T follicular helper cell (primary cell): Measurements from ENCODE around the gene LTO1.

ENCODE experiments used
- DNase-seq: peaks from one replicate; pipeline ENCODE4 v3.0.0-alpha.2; 2020; ENCODE audit warnings: low read depth

Gene LTO1

DNA sequence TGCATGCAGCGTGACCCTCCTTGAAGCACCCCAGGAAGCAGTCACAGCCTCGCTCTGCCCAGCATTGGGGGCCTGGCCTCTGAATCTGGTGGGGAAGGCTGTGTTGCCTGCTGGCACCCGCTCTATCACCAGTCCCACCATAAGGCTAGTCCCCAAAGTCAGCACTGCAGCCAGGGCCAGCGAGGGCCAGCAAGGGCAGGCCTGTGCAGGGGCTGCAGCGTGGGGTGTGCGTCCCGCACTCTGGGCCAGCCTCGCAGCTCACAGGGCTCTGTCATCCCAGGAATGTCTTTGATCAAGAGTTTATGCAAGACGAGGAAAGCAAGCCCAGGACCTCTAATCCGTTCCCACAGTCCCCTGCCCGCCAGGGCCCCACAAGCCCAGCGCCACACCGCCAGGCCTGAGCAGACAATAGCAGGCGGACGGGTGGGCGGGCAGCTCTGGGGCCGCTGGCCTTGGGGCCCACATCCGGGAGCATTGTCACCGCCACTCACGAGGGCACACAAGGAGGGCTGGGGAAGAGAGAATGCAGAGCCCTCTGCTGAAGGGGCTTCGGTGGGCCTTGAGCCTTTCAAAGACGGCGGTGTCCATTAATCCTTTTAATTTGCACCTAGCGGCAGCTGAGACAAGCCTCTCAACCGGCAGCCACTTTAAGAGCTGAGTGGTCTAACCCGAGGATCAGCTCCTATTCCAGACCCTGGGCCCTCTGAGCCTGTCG lies 17.1 kb downstream of the LTO1 start:
- DNase-seq, result no peak

DNA sequence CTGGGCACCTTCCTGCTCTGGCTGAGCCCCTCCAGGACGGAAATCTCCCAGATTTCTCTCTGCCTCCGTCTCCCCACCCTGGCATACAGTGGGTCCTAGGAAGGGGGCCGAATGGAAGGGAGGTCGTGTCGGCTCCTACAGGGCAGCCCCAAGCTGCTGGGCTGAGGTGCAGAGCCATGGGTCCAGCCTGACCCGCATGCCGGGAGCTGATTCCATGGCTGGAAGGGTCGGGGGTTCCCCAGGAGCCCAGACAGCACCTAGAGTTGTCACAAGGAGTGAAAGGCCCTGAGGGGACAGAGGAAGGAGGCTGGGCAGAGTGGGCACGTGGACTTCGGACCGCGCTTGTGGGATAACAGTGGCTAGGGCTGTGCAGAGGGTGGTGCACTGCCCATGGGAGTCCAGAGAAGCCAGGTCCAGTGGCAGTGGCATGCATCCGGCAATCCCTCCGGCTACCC lies 17.7 kb downstream of the LTO1 start:
- DNase-seq, result no peak

DNA sequence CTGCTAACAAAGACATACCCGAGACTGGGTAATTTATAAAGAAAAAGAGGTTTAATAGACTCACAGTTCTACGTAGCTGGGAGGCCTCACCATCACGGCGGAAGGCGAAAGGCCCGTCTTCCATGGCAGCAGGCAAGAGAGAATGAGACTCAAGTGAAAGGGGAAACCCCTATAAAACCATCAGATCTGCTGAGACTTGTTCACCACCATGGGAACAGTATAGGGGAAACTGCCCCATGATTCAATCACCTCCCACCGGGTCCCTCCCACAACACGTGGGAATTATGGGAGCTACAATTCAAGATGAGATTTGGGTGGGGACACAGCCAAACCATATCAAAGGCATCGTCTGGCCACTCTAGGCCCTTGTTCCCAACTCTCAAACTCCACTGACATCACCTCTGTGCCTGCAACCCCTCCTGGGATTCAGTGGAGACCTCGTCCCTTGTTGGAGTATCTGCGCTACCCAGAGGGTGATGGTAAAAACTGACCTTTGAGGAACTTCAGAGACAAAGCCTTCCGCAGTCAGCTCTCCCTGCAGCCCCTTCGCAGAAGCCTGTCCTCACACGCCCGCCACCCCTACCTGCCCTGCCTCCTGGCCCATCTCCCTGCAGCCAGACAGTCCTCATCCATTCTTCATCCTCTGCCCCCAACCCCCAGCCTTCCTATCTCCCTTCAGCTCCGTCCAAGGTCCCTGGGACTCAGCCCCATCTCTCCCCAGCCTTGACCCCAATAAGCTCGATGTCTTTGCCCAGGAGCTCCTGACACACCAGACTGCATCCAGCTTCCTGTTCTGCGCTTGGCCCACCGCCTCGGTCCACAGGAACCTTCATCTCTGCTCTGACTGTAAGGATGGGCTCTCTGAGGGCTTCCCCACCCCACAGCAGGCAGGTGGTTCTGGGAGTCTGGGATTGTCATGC lies 18.4 kb downstream of the LTO1 start:
- no peak for DNase-seq

DNA sequence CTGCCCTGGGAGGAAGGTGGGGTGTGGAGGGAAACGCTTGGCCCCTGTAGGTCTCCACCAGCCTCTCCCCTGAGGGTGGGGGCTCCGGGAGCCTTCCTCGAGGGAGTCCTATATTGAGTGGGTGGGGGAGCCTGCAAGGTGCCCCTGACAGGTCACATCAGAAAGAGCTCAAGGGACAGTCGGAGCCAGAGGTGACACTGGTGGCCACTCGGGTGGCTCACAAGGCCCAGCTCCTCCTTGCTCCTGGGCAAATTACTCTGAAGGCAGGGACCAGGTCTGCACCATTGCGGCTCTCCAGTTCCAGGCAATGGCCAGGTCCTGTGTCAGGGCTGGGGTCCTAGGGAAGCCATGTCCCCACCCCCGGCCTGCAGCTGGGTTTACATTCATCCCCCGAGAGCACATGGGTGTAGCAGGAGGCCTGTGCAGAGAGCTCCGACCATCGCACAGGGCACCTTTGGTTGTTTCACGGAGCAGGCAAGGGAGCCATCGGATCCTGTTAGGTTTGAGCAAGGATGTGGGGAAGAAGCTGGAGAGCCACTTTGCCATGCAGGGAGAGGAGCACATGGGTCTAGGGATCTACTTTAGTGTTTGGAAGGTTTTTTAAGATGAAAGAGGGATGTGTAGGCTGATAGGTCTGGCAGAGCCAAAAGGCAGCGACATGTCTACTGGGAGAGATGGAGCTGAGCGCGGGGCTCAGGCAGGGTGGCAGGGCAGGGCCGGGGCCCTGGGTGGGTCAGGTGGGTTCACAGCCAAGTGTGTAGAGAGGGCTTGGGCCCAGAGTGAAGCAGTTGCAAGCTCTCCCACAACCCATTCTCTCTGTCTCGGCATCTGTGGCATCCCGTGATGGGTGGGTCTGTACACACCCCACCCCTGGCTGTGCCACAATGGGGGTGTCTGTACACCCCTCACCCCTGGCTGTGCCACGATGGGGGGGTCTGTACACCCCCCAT lies 19.4 kb downstream of the LTO1 start:
- no peak for DNase-seq

DNA sequence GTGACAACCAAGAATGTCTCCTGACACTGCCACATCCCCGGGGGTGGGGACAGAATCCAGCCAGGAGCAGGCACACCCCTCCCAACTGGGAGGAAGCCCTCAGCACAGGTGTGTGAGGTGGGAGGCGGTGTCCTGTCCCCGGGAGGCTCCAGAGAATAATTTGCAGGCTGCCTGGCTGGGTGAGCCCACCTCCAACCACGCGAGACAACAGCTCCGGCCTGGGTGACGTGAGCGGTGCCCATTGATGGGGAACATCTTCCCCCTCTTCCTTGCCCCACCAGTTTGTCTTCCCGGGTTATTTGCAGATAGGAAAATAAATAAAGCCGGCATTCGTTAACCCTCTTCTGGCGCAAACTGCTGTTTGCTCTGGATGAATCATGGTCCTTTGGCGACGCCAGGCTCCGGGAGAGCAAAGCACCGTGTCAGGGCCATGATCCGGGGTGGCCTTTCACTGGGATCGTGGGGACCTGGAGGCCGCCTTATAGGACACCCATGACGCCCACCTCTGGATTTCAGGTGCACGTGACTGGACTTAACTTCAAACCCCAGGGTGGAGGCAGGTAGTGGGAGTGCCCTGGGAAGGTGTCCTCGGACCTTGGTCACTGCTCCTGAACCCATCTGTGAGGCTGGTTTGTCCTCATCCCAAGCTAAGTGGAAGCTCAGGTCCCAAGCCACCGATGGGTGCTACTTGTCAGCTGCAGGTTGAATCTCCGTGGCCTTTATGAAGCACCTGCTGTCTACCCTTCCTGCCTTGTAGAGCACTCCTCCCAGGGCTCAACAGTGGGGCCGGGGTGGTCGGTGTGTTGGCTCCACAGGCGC lies 20.3 kb downstream of the LTO1 start:
- no peak for DNase-seq

DNA sequence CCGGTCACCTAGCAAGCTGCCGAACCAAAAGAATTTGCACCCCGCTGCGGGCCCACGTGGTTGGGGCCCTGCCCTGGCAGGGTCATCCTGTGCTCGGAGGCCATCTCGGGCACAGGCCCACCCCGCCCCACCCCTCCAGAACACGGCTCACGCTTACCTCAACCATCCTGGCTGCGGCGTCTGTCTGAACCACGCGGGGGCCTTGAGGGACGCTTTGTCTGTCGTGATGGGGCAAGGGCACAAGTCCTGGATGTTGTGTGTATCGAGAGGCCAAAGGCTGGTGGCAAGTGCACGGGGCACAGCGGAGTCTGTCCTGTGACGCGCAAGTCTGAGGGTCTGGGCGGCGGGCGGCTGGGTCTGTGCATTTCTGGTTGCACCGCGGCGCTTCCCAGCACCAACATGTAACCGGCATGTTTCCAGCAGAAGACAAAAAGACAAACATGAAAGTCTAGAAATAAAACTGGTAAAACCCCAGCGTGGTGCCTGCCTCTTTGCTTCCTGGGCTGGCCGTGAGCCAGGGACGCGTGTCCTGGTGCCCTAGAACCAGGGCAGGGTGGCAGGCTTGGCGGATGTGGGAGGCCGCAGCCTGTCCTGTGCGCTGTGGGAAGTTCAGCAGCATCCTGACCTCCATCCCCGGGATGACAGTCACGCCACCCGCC lies 21.0 kb downstream of the LTO1 start:
- DNase-seq, result no peak

DNA sequence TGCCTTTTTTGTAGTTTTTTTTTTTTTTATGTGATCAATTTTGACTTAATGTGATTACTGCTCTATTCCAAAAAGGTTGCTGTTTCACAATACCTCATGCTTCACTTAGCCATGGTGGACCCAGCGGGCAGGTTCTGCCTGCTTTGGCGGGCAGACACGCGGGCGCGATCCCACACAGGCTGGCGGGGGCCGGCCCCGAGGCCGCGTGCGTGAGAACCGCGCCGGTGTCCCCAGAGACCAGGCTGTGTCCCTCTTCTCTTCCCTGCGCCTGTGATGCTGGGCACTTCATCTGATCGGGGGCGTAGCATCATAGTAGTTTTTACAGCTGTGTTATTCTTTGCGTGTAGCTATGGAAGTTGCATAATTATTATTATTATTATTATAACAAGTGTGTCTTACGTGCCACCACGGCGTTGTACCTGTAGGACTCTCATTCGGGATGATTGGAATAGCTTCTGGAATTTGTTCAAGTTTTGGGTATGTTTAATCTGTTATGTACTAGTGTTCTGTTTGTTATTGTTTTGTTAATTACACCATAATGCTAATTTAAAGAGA lies 21.7 kb downstream of the LTO1 start:
- no peak for DNase-seq

DNA sequence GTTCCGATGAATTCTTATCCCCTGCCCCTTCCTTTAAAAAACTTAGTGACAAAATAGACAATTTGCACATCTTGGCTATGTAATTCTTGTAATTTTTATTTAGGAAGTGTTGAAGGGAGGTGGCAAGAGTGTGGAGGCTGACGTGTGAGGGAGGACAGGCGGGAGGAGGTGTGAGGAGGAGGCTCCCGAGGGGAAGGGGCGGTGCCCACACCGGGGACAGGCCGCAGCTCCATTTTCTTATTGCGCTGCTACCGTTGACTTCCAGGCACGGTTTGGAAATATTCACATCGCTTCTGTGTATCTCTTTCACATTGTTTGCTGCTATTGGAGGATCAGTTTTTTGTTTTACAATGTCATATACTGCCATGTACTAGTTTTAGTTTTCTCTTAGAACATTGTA lies 22.2 kb downstream of the LTO1 start:
- DNase-seq, result no peak

DNA sequence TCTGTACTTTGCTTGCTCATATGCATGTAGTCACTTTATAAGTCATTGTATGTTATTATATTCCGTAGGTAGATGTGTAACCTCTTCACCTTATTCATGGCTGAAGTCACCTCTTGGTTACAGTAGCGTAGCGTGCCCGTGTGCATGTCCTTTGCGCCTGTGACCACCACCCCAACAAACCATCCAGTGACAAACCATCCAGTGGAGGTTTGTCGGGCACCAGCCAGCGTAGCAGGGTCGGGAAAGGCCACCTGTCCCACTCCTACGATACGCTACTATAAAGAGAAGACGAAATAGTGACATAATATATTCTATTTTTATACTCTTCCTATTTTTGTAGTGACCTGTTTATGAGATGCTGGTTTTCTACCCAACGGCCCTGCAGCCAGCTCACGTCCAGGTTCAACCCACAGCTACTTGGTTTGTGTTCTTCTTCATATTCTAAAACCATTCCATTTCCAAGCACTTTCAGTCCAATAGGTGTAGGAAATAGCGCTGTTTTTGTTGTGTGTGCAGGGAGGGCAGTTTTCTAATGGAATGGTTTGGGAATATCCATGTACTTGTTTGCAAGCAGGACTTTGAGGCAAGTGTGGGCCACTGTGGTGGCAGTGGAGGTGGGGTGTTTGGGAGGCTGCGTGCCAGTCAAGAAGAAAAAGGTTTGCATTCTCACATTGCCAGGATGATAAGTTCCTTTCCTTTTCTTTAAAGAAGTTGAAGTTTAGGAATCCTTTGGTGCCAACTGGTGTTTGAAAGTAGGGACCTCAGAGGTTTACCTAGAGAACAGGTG lies 23.1 kb downstream of the LTO1 start:
- no peak for DNase-seq

DNA sequence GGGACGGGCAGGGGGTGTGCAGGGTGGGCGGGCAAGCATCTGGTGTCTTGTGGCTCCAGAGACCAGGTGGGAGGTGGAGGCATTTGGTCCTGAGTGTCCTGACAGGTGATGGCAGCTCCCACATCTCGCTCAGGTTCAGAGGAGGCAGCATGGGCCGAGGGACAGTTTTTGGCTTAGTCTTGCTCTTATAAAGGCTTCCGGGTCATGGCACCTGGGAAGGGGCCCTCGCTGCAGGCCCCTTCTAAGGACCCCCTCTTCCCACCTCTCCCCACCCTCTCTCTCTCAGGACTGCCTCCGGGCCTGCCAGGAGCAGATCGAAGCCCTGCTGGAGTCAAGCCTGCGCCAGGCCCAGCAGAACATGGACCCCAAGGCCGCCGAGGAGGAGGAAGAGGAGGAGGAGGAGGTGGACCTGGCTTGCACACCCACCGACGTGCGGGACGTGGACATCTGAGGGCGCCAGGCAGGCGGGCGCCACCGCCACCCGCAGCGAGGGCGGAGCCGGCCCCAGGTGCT lies 24.3 kb downstream of the LTO1 start:
- DNase-seq, result no peak

DNA sequence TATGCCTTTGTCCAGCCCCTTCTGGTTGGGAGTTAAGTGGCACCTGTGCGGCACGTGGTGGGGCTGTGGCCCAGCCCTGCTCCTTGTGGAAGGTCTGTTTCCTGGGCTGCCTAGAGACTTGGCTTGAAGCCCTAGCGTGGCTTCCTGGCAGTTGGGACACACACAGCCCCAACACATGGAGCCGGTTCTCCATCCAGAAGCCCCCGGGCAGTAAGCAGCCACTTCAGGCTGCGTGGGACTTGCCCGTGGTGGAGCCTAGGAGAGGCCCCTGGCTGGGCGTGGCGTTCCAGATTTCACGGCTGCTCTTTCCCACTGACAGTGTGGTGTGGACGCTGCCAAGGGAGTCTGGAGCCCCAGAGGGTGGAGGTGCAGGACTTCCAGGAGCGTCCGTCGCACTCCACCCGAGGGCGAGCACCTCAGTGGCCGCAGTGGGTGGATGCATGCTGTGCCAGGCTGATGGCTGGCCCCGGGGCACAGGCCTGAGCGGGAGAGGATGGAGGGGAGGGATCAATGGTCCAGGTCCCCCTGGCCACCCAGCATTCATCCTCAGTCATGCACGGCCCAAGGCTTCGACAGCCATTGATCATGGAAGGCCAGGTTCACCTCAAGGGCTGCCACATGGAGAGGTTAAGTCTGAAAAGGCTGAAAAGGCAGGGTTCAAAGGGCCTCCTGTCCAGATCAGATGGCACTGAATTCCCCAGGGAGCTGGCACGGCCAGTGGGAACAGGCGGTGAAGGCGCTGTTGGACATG lies 24.9 kb downstream of the LTO1 start:
- no peak for DNase-seq

DNA sequence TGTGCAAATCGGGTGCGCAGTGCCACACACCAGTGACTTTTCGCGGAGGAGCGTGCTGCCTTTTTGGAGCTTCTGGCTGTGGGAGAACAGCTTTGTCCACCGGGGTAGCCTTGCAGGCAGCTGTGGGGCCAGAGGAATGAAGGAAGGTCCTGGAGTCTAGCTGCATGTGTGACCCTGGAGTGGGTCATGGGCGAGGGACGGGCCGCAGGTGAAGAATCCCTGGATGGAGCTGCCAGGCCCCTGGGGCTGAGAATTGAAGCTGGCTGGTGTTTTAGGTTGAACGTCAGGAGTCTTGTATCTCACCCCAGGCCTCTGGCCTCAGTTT lies 25.6 kb downstream of the LTO1 start:
- DNase-seq, result no peak

DNA sequence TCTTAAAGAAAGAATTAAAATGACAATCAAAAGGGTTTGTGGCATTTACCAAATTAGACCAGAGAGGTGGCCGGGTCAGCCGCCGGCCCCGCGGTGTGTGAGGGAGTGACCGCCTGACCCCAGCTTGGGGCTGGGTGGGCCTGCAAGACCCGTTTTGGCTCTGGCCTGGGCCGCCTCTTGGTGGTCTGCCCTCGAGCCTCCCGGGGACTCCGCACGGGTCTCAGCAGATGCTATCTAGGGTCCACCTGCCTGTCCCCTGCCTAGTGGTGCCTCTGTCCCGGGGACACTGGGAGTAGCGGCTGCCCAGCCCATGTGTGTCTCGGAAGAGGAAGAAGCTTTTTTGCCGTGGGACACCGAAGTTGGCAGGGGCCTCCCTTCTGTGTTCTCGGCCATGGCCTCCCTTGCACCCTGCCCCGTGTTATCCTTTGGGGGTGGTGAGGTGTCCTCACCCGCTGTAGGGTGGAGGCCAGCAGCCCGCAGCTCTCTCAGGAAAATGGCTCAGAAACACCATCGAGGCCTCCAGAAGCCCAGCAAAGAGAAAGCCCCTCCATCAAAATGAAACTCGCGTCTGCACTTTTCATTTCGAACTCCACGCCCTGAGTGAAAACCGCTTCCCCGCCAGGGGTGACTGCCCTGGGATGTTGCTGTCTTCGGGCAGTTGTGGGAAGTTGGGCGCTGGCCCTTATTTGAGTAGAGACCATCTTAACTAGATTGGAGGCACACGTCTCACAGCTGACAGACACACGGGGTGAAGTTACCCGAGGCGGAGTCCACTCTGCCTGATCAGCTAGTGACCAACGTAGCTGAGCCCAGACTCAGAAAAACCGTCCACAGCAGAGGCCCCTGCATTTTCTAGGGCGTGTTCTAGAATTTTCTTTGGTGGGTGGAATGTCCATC lies 26.2 kb downstream of the LTO1 start:
- no peak for DNase-seq

DNA sequence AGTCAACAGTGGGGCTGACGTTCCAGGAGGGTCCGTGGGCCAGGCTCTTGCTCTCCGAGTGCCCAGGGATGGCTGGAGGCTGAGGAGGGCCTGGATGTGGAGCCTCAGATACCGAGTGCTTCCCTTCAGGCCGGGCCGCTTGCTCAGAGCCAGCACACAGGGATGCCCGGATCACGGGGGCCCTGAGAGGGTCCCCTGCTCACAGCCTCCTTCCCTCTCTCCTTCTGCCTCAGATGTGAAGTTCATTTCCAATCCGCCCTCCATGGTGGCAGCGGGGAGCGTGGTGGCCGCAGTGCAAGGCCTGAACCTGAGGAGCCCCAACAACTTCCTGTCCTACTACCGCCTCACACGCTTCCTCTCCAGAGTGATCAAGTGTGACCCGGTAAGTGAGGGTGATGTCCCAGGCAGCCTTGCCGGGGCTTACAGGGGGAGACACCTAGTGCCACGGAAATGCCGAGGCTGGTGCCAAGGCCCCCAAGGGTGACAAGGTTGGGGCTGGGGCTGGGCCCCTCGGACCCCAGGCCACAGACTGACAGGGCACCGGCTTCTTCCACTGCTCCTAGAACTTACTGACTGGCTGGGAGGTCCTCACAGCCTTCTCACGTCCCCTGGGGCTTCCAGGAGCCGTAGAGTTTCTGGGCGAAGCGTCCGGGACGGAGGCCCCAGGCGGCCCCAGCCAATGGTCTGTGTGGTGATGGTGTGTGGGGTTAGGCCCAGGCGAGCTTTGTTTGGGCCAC lies 27.2 kb downstream of the LTO1 start:
- DNase-seq, result no peak

DNA sequence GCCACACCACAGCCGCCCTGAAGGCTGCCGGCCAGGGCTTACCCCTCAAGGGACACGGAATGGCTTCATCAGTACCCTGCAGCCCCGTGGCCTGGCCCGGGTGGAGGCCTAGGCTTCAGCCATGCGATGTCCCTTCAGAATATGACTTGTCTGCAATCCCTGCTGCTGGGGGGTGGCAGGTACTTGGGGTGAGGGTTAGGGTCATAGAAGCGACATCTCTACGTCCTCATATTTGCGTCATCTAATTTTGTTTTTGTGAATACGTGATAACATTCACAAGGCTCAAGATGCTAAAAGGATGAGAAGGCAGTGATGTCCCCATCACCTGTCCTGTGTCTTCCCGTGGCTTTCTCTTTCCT lies 27.8 kb downstream of the LTO1 start:
- no peak for DNase-seq

DNA sequence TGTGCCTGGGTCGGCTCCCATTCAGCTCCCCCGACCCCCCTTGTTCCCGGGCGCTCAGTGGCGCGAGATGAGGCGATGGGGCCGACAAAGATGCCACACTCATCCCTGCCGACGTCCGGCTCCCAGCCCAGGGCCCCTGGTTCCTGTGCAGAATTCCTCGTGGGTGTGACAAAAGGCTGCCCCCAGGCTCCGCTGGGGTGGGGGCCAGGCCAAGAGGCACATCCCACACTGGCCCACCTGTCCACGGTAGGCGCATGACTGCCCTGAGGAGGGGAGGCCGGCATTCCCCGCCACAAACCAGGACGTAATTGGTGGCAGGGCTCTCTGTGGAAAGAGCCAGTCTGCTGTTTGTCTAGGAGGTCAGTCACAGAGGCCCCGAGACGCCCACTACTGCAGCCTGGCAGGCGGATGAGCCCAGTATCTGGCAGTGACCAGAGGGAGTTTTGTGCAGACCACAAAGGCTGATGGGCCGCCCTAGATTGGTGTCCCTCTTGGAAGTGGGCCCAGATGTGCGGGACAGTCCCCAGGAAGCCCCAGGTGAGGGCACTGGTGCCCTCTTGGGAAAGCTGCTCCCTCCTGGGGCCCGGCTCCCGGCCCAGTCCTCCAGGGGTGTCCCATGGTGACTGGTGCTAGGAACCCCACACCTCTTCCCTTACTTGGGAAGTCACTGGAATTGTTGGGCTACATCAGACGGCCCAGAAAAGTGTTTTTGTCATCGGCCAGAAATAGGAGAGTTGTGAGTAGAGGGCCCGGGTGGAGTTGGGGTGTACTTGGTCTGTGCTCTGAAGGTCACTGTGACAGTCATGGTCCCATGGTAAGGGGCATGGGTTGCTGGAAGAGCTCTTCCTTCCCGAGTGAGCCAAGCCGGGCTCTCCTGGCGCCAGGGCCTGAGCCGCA lies 28.4 kb downstream of the LTO1 start:
- no peak for DNase-seq
